HG02798 (cell line): Measurements from ENCODE around the gene AGAP1.

Experiments used
- ATAC-seq: cut with Tn5 transposase; IDR thresholded peaks from one replicate; pipeline ENCODE4 v1.9.1; 2021; ENCODE audit warnings: mild to moderate bottlenecking; ENCODE audit not compliant: unreplicated experiment, poor library complexity

The AGAP1 gene

DNA sequence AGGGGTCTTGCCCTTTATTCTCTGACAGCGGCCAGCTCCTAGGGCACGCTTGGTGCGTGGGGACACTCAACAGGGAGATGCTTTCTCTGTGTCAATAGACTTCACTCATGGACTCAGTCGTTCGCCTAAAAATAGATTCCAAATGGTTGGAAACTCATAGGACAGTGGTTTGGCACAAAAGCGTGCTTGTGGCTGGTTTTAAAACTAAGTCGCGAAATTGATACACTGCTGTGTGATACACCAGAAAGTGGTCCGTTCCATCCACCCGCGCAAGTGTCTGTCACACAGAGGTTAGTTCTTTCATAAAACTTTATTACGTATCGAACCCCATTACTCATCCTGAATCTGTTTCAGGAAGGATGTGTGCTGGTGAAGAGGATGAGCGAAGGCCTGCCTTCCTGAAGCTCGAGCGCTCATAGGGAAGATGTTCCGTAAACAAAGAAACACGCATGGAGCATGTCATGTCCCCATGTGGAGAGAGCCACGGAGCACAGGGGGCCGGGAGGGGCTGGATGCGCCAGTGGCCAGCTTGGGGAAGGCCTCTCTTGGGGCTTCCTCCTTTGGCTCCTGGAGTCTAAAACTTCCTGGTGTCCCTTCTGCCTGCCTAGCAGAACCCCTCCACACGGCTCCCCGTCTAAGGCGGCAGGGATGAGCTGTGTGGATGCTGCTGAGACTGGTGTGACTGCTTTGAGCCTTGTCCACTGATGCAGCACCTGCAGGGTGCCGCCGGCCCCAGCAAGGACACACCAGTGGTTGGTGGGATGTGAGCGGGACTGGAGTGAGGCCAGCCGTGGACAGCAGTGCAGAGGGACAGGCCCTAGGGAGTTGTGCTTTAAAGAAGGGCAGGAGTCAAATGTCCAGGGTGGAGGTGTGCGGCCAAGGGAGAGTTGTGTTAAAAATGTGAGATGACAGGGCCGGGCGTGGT lies 467.1 kb downstream of the AGAP1 start:
- no peak for ATAC-seq

DNA sequence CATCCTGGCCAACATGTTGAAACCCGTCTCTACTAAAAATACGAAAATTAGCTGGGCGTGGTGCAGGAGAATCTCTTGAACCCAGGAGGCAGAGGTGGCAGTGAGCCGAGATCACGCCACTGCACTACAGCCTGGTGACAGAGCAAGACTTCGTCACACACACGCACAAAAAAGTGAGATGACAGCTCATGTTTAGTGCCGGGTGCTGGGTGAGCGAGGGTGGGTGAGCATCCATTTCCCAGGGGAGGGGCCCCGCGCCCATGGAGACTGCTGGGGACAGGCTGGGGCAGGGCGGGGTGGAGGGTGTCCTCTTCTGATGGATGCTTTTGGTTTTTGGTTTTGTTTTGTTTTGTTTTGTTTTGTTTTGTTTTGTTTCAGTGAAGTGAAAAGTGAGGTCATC lies 467.9 kb downstream of the AGAP1 start:
- ATAC-seq: no peak

DNA sequence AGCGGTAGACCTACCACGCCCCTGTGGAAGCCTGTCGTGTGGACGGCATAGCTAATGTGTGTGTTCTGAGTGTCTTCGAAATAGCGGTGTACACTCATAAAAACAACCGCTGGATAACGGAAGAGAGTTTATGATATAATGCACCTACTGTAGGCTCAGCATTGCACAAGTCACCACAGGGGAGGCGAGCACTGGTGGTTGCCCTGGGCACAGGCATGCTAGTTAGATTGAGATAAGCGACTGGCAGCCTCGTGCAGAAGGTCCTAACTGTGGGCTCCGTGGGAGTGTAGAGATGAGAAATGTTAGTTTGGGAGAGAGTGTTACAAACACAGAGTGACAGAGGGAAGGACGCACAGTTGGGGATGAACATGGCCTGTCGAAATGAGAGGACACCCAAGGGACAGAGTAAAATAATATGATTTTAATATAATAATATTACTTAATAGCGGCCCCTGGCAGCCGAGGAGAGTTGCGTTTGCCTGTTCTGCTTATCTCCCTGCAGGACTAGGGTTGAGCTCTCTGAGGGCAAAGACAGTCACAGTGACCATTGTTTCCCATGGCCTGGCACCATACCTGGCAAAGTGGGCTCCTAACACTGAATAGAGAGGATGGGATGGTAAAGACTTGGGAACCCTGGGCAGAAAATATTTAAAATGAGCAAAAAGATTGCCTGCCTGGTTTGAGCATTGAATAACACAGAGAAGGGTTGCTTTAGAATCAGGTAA lies 470.2 kb downstream of the AGAP1 start:
- no peak for ATAC-seq

DNA sequence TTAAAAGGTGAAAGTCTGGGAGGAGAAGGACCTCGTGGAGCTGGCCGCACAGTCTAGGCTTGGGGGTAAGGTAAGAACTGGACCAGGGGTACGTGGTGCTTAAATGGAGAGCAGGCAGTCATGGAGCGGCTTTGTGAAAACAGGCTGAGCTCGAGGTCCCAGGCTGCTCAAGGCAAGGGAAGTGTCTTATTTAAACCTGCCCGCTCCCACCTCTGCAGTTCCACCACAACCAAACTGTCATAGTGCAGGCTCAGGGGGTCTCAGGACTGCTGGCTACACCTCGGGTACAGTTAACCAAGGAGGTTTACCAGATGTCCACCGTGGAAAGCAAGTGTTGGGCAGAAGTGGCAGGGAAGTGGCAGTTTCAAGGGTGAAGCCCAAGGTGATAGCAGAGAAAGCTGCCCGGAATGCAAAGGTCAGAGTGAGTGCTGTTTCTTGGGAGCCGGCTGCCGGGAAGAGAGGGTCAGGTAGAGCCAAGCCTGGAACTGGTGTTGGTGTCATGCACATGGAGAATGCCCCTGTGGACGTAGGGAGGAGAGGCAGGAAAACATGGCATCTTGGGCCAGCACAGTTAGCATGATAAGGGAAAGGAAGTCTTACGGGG lies 471.0 kb downstream of the AGAP1 start:
- ATAC-seq: no peak

DNA sequence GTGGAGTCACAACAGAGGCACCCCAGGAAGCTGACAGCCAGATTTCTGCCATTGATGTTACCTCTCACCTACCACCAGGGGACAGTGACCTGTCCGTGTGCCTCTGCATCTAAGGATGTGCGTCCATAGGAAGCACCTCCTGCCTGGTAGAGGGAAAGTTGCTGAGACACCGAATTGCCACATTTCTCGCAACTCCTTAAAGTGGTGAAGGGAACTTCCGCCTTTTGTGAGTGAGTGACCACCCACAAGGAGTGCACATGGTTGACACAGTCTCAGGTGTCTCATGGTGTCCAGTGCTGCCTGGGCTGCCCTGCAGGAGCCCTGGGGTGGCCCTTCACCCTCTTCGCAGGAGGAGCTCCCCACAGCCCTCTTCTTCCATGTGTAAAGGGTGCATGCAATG lies 472.6 kb downstream of the AGAP1 start:
- no peak for ATAC-seq

DNA sequence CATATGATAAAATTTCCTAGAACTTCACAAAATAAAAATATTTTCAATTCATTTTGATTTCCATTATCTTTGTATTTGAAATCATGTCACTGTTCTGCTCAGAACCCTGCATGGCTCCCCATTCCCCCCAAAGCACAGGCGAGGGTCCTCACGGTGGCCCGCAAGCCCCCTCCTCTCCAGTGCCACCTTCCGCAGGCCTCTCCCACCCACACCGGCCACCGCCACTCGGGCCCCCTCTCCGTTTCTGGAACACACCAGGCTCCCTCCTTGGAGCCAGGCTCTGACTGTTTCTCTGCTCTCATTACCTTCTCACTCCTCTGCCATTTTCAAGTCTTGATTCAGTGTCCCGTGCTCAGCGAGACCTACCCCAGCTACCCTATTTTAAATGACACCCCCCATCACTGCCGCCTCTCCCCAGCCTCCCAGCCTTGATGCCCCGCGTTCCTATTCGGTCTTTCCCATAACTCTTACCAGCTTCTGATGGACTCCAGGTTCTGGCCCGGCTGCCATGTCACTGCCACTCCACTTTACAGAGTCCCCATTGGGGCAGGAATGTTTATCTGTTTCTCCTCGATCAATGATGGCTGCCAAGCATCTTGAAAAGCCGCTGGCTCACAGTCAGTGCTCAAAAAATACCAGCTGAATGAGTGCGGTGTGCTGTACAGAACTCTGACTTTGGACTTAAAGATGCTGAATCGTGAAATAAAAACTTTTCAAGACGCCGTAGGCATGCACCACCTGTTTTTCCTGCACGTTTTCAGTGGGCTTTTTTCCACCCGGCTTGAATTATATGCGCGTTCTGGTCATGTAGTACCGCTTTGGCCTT lies 473.3 kb downstream of the AGAP1 start:
- no peak for ATAC-seq

DNA sequence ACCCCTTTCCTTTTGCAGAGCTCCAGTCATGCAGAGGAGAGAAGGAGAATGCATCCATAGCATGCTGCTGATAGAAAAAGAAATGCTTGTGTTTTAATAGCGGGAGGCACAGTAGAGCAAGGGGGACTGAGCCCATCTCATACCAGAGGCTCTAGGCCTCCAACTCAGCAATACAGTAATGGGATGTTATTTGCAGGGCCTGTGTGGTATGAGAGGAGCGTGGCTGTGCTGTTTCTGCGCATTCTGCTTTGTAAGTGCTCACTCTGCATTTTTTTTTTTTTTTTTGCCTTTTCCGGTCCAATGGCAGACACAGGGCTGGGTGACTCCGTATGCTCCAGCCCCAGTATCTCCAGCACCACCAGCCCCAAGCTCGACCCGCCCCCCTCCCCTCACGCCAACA lies 474.3 kb downstream of the AGAP1 start:
- ATAC-seq: no peak

DNA sequence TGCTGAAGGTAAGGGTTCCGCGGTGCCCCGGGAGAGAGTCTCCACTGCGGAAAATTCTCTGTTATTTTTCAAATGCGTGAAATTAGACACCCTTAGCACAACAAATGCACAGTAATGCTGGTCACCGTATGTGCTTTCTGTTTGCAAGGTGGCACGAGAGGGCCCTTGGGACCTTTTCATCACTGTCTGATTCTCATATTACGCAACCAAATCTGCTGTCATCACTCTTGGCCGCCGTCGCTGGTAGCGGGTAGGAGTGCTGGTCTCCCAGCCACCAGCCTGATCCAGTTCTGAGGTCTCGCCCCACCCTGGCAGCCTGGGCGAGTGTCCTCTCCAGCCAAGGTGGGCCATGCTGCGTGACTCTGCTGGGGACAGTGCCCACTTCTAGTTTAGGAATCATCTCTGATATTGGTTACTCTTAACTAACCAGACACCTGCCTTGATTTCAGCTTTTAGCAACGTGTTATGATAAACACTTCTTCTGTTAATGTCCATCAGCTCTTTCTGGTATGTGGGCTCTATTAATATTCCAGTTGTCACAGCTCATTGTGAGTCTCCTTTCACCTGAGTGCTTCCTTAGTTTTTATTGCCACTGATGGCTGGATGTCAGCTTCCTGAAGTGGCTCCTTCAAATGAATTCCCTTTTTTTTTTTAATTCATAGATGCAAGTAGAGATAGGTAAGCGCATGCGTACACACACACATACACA lies 474.9 kb downstream of the AGAP1 start:
- ATAC-seq: no peak

DNA sequence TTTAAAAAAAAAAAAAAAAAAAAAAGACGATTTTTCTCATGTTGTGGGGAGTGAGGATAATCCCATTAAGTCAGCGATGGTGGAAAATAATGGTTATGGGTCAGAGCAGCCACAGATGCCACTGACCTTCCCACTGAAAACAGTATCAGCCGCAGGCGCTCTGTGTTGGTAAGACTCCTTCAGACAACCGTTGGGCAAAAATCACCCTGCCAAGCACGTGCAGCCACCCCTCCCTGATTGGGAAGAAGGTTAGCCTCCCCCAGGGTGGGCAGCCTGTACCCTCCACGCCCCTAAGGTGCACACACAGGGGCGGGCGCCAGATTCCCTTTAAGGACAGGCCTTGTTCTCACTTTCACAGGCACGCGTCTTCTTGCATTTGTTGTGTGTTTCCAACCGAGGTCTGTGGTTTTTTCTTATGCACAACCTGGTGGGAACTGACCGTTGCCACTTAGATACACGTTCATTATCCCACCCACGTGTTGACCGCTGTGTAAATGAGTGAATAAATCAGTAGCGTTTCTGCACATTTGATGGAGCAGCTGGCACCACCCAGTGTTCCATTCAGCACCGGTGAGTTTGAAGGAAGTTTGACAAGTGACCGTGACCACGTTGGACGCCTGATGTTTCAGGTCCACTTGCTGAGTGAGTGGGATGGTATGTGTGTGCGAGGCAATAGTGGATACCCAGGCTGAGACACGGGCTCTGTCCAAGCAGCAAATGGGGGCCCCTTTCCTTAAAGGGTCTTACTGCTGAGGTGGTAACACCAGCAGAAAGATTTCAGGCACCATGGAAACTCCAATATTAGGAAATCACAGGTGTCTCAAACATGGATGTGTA lies 476.6 kb downstream of the AGAP1 start:
- ATAC-seq: no peak

DNA sequence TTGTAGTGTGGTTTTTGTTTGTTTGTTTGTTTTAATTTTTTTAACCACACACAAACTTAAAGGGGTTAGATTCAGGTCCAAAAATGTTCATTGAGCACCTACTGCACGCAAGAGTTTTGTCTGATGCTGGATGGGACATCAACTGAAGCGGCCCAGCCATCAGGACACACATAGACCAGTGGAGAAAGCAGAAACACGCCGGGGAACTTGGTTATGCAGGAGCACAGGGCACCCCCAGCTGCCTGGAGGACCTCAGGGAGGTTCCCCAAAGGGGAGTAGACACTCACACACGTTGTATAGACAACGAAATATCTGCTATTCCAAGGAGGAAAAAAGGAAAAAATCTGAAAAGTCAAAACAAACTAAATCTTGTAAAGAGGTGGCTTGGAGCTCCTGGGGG lies 482.7 kb downstream of the AGAP1 start:
- ATAC-seq: no peak

DNA sequence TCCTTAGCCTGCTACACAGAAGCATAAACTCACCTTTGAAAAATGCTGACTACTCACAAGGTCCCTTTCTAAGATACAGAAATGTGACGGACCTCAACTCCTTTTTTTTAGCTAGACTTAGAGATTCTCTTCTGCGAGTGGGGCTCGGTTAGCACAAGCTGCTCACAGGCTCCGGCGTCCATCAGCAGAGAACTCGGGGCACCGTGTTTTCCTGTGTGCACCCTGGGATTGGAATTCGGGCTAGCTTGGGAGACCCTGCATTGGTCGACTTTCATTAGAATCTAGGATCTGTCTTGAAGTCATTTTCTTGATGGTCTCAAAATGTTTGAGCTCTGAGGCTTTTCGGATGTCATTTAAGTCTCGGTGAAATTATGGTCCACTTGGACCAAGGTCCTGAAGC lies 483.1 kb downstream of the AGAP1 start:
- ATAC-seq: no peak

DNA sequence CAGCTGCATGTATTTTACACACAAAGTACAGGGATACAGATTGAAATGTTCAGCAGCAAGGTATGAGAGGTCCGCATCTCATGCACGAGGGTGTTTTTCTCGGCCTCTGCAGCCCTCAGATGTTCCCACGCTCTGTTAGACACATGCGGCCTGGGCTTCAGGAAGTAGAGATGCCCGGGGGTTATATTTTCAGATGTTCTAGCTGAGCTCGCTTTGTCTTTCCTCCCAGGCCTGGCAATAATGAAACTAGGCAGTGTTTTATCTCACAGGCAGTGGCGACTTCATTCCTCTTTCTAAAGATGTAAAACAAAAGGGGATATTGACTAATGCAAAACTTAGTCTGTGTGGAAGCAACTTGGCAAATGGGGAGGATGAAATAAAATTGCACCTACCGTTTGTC lies 483.6 kb downstream of the AGAP1 start:
- no peak for ATAC-seq

DNA sequence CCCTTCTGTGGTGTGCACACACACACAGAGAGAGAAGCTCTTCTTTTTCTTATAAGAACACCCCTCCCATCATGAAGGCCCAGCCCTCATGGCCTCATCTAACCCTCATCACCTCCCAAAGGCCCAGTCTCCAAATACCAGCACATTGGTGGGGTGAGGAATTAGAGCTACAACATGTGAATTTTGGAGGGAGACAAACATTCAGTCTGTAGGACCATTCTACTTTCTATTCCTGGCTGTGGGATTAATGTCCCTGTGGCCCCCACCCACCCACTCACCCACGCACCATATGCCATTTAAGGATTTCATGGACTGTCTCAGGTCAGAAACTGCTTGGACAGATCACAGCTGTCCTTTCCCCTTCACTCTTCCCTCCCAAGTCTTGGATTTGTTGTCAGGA lies 484.2 kb downstream of the AGAP1 start:
- ATAC-seq: no peak

DNA sequence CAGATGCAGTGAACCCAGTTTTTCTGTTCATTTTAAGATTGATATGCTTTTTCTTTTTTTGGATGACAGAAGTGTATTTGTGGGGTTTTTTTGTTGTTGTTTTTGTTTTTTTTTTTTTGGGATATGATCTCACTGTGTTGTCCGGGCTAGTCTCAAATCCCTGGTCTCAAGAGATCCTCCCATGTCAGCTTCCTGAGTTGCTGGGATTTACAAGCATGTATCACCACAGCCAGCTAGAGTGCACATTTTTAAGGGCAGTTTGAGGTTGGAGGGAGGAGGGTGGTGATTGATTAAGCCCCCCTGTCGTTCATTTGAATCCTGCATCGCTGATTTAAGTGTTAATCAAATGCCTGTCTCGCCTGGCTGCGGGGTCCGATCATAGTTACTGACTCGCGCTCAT lies 485.2 kb downstream of the AGAP1 start:
- ATAC-seq: no peak

DNA sequence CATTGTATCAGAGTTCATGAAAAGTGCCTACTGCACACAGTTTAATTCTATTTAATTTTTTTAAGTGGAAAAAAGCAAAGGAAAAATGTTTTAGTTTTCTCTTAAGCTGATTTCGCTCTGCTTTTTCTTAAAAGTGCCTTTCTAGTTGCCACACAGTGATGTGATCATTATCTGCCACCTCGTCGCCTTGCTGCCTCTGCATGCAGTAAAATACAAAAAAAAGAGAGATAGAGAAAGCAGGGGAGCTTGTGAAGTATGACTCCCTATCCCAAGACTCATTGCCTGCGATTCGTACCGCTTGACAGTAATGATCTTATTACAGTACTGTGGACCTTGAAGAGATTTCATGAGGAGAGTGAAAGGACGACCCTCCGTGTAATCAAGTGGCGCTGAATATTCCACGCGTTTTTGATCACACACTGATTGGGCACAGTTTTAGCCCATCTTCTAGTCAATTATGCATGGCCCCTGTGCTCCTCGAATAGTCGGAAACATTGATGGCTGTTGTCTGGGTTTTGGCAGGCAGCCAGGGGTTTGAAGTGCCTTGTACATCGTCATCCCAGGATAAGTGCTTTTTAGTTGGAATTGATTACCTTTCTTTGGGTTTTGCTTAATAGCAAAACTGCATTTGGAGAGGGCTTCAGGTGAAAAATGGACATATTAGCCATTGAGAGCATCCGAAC lies 486.1 kb downstream of the AGAP1 start:
- ATAC-seq: no peak

DNA sequence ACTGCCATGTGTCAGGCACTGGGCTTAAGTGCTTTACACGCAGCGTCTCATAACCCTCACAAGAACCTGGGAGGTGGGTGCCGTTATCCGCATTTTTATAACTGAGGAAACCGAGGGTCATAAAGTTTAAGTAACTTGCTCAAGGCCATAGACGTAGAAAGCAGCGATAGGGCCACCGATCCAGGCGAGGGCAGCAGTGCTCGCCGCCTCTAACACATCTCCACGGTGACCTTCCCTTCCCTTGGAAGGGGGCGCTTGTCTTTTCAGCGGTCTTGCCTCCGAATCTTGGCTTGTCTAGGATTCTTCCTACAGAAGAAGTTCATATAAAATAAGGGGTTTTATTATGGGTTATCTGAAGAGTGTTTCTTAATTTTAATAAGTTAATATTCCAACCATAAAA lies 487.8 kb downstream of the AGAP1 start:
- no peak for ATAC-seq

DNA sequence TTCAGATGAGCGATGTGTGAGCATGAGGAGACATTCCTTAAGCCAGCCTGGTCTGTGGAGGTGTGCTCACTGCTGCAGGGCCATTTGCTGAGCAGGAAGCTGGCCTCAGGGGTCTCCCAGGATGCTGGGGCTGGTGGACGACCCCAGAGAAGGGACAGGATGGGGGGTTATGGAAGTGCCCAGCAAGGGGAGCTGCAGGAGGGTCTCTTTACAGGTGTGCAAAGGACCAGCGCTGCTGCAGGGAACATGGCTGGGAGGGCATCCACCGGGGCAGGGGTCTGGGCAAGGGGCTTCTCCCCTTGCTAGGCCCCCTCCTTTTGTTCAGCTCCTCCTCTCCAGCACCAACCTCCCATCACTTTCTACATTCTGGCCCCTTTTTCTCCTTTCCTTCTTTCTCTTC lies 489.2 kb downstream of the AGAP1 start:
- no peak for ATAC-seq

DNA sequence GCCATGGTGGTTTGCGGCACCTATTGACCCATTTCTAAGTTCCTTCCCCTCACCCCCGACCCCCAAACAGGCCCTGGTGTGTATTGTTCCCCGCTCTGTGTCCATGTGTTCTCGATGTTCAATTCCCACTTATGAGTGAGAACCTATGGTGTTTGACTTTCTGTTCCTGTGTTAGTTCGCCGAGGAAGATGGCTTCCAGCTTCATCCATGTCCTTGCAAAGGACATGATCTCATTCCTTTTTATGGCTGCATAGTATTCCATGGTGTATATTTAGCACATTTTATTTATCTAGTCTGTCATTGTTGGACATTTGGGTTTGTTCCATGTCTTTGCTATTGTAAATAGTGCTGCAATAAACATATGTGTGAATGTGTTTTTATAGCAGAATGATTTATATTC lies 490.7 kb downstream of the AGAP1 start:
- no peak for ATAC-seq
